OCI-LY7 (cell line): ENCODE measurements around the gene CIROP. TPM values are rescaled to one million over a fixed set of nuclear protein-coding genes. Genes with fewer than 3 reads are reported as not detected.

Experiments
- BruUV-seq: library from RNA; stranded (reverse); fragments of 400-500 nt; replicated peaks from 2 replicates; lab custom pipeline; 2021; lab: Mats Ljungman, UMichigan
- CTCF ChIA-PET: fragments of 300-600 bp; sonication (Branson Sonifier 250); formaldehyde crosslinking; loops from one replicate; lab custom pipeline; 2022; ENCODE audit warnings: antibody characterized with exemption; ENCODE audit not compliant: unreplicated experiment; lab: Charles Lee
- POLR2A ChIA-PET: fragments of 300-600 bp; sonication (Branson Sonifier 250); formaldehyde crosslinking; loops from one replicate; lab custom pipeline; 2022; ENCODE audit warnings: antibody characterized with exemption; lab: Charles Lee
- DNase-seq: peaks from one replicate; pipeline ENCODE4 v3.0.0-alpha.2; 2015; ENCODE audit warnings: low spot score
- H2AFZ ChIP-seq: fragments of 200-600 bp; sonication (generic), shearing (Covaris generic); 2 replicates; pipeline ENCODE4 v1.6.1; 2014; ENCODE audit warnings: mild to moderate bottlenecking, antibody characterized with exemption, low read length, moderate library complexity
- H3K27ac ChIP-seq: fragments of 200-600 bp; sonication (generic); 2 replicates; pipeline ENCODE4 v1.5.1; 2014; ENCODE audit warnings: mixed run types, low read depth, mild to moderate bottlenecking, moderate library complexity, low read length, inconsistent platforms; ENCODE audit not compliant: poor library complexity, severe bottlenecking
- H3K36me3 ChIP-seq: fragments of 200-600 bp; sonication (generic); 2 replicates; pipeline ENCODE4 v1.6.1; 2014; ENCODE audit warnings: mild to moderate bottlenecking, antibody characterized with exemption, low read length, moderate library complexity, mixed read lengths; ENCODE audit not compliant: insufficient read depth
- H3K4me1 ChIP-seq: fragments of 200-600 bp; sonication (generic); 2 replicates; pipeline ENCODE4 v1.5.1; 2014; ENCODE audit warnings: mild to moderate bottlenecking, low read length; ENCODE audit not compliant: insufficient read depth, poor library complexity, severe bottlenecking
- H3K4me2 ChIP-seq: fragments of 200-600 bp; sonication (generic); 2 replicates; pipeline ENCODE4 v1.6.1; 2014; ENCODE audit warnings: mild to moderate bottlenecking, low read length
- H3K4me3 ChIP-seq: fragments of 200-600 bp; sonication (generic); 2 replicates; pipeline ENCODE4 v1.5.1; 2014; ENCODE audit warnings: mild to moderate bottlenecking, low read depth, low read length; ENCODE audit not compliant: poor library complexity, severe bottlenecking
- H3K79me2 ChIP-seq: fragments of 200-600 bp; sonication (generic); 2 replicates; pipeline ENCODE4 v1.6.1; 2016; ENCODE audit warnings: low read depth, mild to moderate bottlenecking, low read length, moderate library complexity, mixed read lengths; ENCODE audit not compliant: insufficient read depth
- H3K9me2 ChIP-seq: fragments of 200-600 bp; sonication (generic); 2 replicates; pipeline ENCODE4 v1.6.1; 2016; ENCODE audit warnings: mild to moderate bottlenecking, low read length, mixed read lengths; ENCODE audit not compliant: insufficient read depth
- H3K9me3 ChIP-seq: fragments of 200-600 bp; sonication (generic); 2 replicates; pipeline ENCODE4 v1.6.1; 2014; ENCODE audit warnings: mild to moderate bottlenecking, mixed run types, low read length, mixed read lengths
- H4K20me1 ChIP-seq: fragments of 200-600 bp; sonication (generic); 2 replicates; pipeline ENCODE4 v1.6.1; 2014; ENCODE audit warnings: mild to moderate bottlenecking, antibody characterized with exemption, low read length, moderate library complexity, mixed read lengths; ENCODE audit not compliant: insufficient read depth
- EZH2phosphoT487 ChIP-seq: fragments of 200-600 bp; sonication (generic); IDR thresholded peaks from 2 replicates; pipeline ENCODE4 v1.6.1; 2018; ENCODE audit warnings: low read depth, borderline replicate concordance, mild to moderate bottlenecking, mixed run types, antibody characterized with exemption, low read length, moderate library complexity, mixed read lengths
- intact Hi-C: fragments of 100-400 bp; cut with micrococcal nuclease; formaldehyde crosslinking; loops from one replicate; pipeline ENCODE4 v1.10.0; 2022; ENCODE audit not compliant: unreplicated experiment
- total RNA-seq, 2 experiments: library from RNA; depleted of rRNA in 1 of 2; stranded (reverse); fragments of >200 nt in 1 of 2; shearing (Covaris generic) in 1 of 2; gene quantifications; 2 replicates each; pipeline ENCODE4 v1.2.3, GENCODE V29; 2014 to 2022
- TF ChIP-seq, protein P1 (sequence below): fragments of 200-600 bp; sonication (generic); conservative IDR thresholded peaks from 2 replicates; pipeline ENCODE4 v1.5.1; 2014; ENCODE audit warnings: mild to moderate bottlenecking, antibody characterized with exemption, low read length, moderate library complexity, mixed read lengths

CIROP gene
- total RNA-seq, 2 experiments from 2014 or later = not detected

DNA sequence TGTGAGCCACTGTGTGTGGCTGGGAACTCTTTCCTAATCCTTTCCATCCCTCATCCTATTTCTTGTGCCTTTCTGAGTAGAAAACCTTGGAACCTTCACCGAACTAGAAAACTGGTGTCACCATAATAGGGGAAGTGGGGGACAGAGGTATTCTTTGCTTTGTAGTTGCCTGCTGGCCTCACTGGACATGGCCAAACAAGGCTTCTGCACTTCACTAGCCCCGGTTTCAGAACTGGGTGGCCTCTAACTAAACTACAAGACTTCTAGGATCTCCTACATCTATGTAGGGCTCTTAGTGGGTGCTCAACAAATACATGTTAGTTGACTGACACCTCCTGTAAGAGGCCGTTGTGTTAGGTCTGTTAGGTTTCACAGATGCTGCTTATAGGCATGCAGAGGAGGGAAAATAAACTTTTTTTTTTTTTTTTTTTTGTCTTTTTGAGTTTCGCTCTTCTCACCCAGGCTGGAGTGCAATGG lies 597 bp upstream of the CIROP start:
- Histone ChIP-seq H3K27ac (no peak overlapping the region), H2AFZ (no peak overlapping the region), H3K9me3 (no peaks in the 10 kb centered on the region), H3K36me3 (no peaks in the 10 kb centered on the region), H3K4me3 (no peak overlapping the region), H4K20me1 (no peaks in the 10 kb centered on the region), H3K4me2 (no peak overlapping the region), H3K9me2 (no peaks in the 10 kb centered on the region), H3K4me1 (no peaks in the 10 kb centered on the region), H3K79me2 (no peaks in the 10 kb centered on the region)
- no TSS peak for BruUV-seq
- ChIA-PET POLR2A (no interaction called here), CTCF (no interaction called here)
- no peak for DNase-seq
- intact Hi-C loops = no loop called here
- TF ChIP-seq, protein P1, sequence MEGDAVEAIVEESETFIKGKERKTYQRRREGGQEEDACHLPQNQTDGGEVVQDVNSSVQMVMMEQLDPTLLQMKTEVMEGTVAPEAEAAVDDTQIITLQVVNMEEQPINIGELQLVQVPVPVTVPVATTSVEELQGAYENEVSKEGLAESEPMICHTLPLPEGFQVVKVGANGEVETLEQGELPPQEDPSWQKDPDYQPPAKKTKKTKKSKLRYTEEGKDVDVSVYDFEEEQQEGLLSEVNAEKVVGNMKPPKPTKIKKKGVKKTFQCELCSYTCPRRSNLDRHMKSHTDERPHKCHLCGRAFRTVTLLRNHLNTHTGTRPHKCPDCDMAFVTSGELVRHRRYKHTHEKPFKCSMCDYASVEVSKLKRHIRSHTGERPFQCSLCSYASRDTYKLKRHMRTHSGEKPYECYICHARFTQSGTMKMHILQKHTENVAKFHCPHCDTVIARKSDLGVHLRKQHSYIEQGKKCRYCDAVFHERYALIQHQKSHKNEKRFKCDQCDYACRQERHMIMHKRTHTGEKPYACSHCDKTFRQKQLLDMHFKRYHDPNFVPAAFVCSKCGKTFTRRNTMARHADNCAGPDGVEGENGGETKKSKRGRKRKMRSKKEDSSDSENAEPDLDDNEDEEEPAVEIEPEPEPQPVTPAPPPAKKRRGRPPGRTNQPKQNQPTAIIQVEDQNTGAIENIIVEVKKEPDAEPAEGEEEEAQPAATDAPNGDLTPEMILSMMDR = no peak
- TF ChIP-seq EZH2phosphoT487 = no peak

DNA sequence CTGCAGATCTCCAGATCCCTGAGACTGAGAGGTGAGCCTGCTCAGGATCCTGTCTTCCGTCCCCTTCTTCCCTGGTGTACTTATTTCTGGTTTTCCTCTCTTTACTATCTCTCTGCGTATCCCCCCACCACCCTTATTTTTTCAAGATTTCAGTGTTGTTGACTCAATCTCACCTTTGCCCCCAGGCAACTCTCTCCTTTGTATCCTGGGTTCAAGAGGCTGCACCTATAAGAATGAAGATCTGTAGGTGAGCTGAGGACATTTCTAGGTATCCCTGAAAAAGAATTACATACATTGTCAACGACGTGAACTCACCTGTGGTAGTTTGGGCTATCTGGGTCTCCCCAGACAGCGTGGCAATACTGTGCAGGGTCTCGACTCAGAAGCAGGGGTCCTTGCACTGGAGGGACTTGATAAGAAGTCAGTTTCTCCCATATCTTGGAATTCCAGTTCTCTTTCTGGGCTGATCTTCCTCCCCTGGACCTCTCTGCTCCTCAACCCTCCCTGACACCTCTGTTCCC lies 659 bp downstream of the CIROP start:
- ChIA-PET CTCF (no interaction called here), POLR2A (interaction anchor here (0.7 kb wide), 1 partner anchor 493 kb away, joined by 3 read pairs; no protein-coding TSS in a partner anchor)
- Histone ChIP-seq H3K27ac (no peak overlapping the region), H3K79me2 (no peaks in the 10 kb centered on the region), H3K36me3 (peaks cover 2% of the 10 kb centered on the region), H3K4me3 (no peak overlapping the region), H3K4me2 (no peak overlapping the region), H3K4me1 (no peaks in the 10 kb centered on the region), H2AFZ (no peak overlapping the region), H4K20me1 (no peaks in the 10 kb centered on the region), H3K9me3 (no peaks in the 10 kb centered on the region), H3K9me2 (no peaks in the 10 kb centered on the region)
- DNase-seq = no peak
- no TSS peak for BruUV-seq
- TF ChIP-seq, protein P1 = no peak
- TF ChIP-seq EZH2phosphoT487 = no peak
- intact Hi-C loops = no loop called here

DNA sequence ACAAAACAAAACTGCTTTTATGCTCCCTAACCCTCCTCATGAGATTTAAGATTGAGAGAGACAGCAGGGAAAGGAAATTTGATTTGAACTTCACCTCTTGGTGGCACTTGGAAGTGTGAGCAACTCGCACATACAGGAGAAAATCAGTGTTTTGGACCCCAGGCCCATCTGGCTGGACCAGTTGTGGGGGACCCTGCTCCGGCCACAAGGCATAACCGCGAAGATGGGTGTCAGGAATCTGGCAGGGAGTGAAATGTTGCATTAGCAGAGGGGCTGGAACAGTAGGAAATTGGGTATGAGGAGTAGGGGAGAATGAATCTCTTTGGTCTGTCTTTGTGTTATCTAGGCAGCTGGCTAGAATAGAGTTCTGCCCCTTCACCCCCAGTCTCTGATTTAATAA lies 1.2 kb downstream of the CIROP start:
- no peak overlapping the region for H3K27ac ChIP-seq
- H3K4me1 ChIP-seq = no peaks in the 10 kb centered on the region
- POLR2A ChIA-PET = no interaction called here
- no peak overlapping the region for H2AFZ ChIP-seq
- no peaks in the 10 kb centered on the region for H4K20me1 ChIP-seq
- CTCF ChIA-PET = no interaction called here
- intact Hi-C loops = no loop called here
- TF ChIP-seq, protein P1 = no peak
- no peak for TF ChIP-seq EZH2phosphoT487
- H3K4me3 ChIP-seq = no peak overlapping the region
- no peak overlapping the region for H3K4me2 ChIP-seq
- no peaks in the 10 kb centered on the region for H3K9me2 ChIP-seq
- H3K79me2 ChIP-seq = no peaks in the 10 kb centered on the region
- no peaks in the 10 kb centered on the region for H3K9me3 ChIP-seq
- no TSS peak for BruUV-seq
- H3K36me3 ChIP-seq = peaks cover 8% of the 10 kb centered on the region
- no peak for DNase-seq
